Upper lobe of left lung (tissue), 6 donors: ENCODE measurements around the gene PIGW. TPM values are rescaled to one million over a fixed set of nuclear protein-coding genes. Genes with fewer than 3 reads are reported as not detected.

Experiments
- ATAC-seq, 2 donors: fragments of 200-7000 bp; cut with Tn5 transposase; one replicate each; pipeline ENCODE4 v1.9.1; 2022; ENCODE audit warnings: mild to moderate bottlenecking in 2 of 2, moderate library complexity in 2 of 2; ENCODE audit not compliant: low FRiP score in 2 of 2
- DNase-seq, 2 donors: peaks; one replicate each; pipeline ENCODE4 v3.0.0-alpha.2; 2019 to 2020
- H3K27ac ChIP-seq, 4 donors: fragments of 200-600 bp; sonication (generic); one replicate each; pipeline ENCODE4 v1.5.1; 2016 to 2019
- H3K27me3 ChIP-seq, 4 donors: fragments of 200-600 bp; sonication (generic); one replicate each; pipeline ENCODE4 v1.5.1; 2017 to 2019
- H3K36me3 ChIP-seq, 4 donors: fragments of 200-600 bp; sonication (generic); one replicate each; pipeline ENCODE4 v1.5.1; 2016 to 2019
- H3K4me1 ChIP-seq, 4 donors: fragments of 200-600 bp; sonication (generic); one replicate each; pipeline ENCODE4 v1.5.1; 2018 to 2019
- H3K4me3 ChIP-seq, 4 donors: fragments of 200-600 bp; sonication (generic); one replicate each; pipeline ENCODE4 v1.5.1; 2017 to 2019; ENCODE audit warnings: mild to moderate bottlenecking in 2 of 4, moderate library complexity in 1 of 4
- H3K9me3 ChIP-seq, 4 donors: fragments of 200-600 bp; sonication (generic); one replicate each; pipeline ENCODE4 v1.5.1; 2018 to 2019
- EP300 ChIP-seq, 4 donors: sonication (generic); formaldehyde crosslinking; IDR thresholded peaks; one replicate each; pipeline ENCODE4 v1.5.1; 2017; ENCODE audit warnings: antibody characterized with exemption in 4 of 4, control low read depth in 2 of 4
- POLR2A ChIP-seq, 4 donors: fragments of 450-650 bp; IDR thresholded peaks; one replicate each; pipeline ENCODE4 v1.5.1; 2016 to 2017; ENCODE audit warnings: antibody characterized with exemption in 4 of 4, mild to moderate bottlenecking in 2 of 4
- POLR2AphosphoS5 ChIP-seq, 2 donors: sonication (generic); formaldehyde crosslinking; IDR thresholded peaks; one replicate each; pipeline ENCODE4 v1.5.1; 2017; ENCODE audit warnings: antibody characterized with exemption in 2 of 2
- WGBS, 2 donors: methylation state at CpG; one replicate each; pipeline ENCODE4 v1.1.5; 2017 to 2018; 5-methylcytosine and 5-hydroxymethylcytosine counted together
- total RNA-seq, 6 donors: library from RNA; depleted of rRNA in 4 of 6; stranded (reverse); fragments of >200 nt in 4 of 6; gene quantifications; one replicate each; pipeline versions ENCODE4 v1.1.0 to v1.2.1, GENCODE V29; 2016 to 2021
- TF ChIP-seq, protein P1 (sequence below), 6 experiments: fragments of 450-650 bp in 4 of 6; fragments of 200-600 bp in 2 of 6; sonication (generic) in 2 of 6; IDR thresholded peaks; one replicate each; pipeline ENCODE4 v1.5.1; 2016 to 2019; ENCODE audit warnings: antibody characterized with exemption in 6 of 6
- donor health status: DM: no; HTN: no; CAD: no; lungs with moderate emphysema.
- donor health status: DM: no; HTN: yes; CAD: no; lungs with severe emphysema.

The PIGW gene
- total RNA-seq, 6 donors from 2014 or later, result 0.67 to 11.9 (median 9.3) TPM; not detected in 1

- peaks cover 51 to 67% (median 61%) of the 10 kb centered on the region in 4 donors for H3K4me1 ChIP-seq
- TF ChIP-seq, protein P1, sequence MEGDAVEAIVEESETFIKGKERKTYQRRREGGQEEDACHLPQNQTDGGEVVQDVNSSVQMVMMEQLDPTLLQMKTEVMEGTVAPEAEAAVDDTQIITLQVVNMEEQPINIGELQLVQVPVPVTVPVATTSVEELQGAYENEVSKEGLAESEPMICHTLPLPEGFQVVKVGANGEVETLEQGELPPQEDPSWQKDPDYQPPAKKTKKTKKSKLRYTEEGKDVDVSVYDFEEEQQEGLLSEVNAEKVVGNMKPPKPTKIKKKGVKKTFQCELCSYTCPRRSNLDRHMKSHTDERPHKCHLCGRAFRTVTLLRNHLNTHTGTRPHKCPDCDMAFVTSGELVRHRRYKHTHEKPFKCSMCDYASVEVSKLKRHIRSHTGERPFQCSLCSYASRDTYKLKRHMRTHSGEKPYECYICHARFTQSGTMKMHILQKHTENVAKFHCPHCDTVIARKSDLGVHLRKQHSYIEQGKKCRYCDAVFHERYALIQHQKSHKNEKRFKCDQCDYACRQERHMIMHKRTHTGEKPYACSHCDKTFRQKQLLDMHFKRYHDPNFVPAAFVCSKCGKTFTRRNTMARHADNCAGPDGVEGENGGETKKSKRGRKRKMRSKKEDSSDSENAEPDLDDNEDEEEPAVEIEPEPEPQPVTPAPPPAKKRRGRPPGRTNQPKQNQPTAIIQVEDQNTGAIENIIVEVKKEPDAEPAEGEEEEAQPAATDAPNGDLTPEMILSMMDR (IDR thresholded peaks at IDR 0.05), result no peak
- TF ChIP-seq POLR2A (IDR thresholded peaks at IDR 0.05) (no peak), POLR2AphosphoS5 (IDR thresholded peaks at IDR 0.05) (no peak), EP300 (IDR thresholded peaks at IDR 0.05) (no peak)
- DNase-seq (no peak), ATAC-seq (no peak)
- WGBS, 2 donors, result 10 to 14% methylated on average over 7 of the region's 7 CpGs
- no peaks in the 10 kb centered on the region for H3K27me3 ChIP-seq
- H3K4me3 ChIP-seq, result peak overlapping the region; percentile 83 to 96 (median 88)
- H3K9me3 ChIP-seq, result no peaks in the 10 kb centered on the region
- peaks cover 0 to 4% (median 0%) of the 10 kb centered on the region in 4 donors for H3K36me3 ChIP-seq
- peak overlapping the region; percentile 99 to 100 (median 100) for H3K27ac ChIP-seq
Observed at GRCh38 chr17:36546418-36547093, 11.8 kb downstream of the PIGW start.

DNA sequence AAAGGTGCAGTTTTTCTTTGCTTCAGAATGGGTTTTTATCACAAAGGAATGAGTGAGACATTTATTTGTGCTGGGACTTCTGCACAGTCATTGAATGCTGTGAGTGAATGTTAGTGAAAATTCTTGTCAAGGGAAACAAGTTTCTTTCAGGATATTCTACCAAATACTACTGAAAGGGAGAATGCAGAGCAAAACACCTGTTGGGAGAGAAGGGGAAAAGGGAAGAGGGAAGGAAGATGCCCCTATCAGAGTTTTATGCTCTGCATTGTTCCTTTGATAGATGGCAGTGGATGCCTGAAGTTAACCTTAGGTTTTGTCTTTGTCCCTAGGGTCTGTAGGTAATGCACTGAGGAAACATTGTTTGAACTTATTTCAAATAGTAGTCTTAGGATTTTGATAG lies 13.0 kb downstream of the PIGW start:
- DNase-seq (no peak), ATAC-seq (no peak)
- Histone ChIP-seq H3K36me3 (peaks cover 0 to 4% (median 0%) of the 10 kb centered on the region in 4 donors), H3K4me1 (peaks cover 58 to 72% (median 64%) of the 10 kb centered on the region in 4 donors), H3K27ac (peak overlapping the region in 3 of 4 donors; percentile 32 to 43 (median 35)), H3K27me3 (no peaks in the 10 kb centered on the region), H3K4me3 (peak overlapping the region in 1 of 4 donors; percentile 91), H3K9me3 (no peaks in the 10 kb centered on the region)
- TF ChIP-seq POLR2AphosphoS5 (IDR thresholded peaks at IDR 0.05), result no peak
- TF ChIP-seq EP300 (IDR thresholded peaks at IDR 0.05), result no peak
- TF ChIP-seq POLR2A (IDR thresholded peaks at IDR 0.05), result no peak
- TF ChIP-seq, protein P1 (IDR thresholded peaks at IDR 0.05), result no peak

GRCh38 chr17:36550491-36551417 lies 16.0 kb downstream of the PIGW start:
- Histone ChIP-seq H3K27ac (peak overlapping the region in 3 of 4 donors; percentile 7 to 20 (median 17)), H3K27me3 (no peaks in the 10 kb centered on the region), H3K4me3 (no peak overlapping the region), H3K36me3 (peaks cover 0 to 14% (median 5%) of the 10 kb centered on the region in 4 donors), H3K9me3 (no peaks in the 10 kb centered on the region), H3K4me1 (peaks cover 60 to 74% (median 66%) of the 10 kb centered on the region in 4 donors)
- WGBS, 2 donors, result 71 to 79% methylated on average over 8 of the region's 8 CpGs
- TF ChIP-seq POLR2A (IDR thresholded peaks at IDR 0.05) (no peak), POLR2AphosphoS5 (IDR thresholded peaks at IDR 0.05) (no peak), EP300 (IDR thresholded peaks at IDR 0.05) (no peak)
- TF ChIP-seq, protein P1 (IDR thresholded peaks at IDR 0.05), result no peak
- DNase-seq (no peak), ATAC-seq (no peak)

DNA sequence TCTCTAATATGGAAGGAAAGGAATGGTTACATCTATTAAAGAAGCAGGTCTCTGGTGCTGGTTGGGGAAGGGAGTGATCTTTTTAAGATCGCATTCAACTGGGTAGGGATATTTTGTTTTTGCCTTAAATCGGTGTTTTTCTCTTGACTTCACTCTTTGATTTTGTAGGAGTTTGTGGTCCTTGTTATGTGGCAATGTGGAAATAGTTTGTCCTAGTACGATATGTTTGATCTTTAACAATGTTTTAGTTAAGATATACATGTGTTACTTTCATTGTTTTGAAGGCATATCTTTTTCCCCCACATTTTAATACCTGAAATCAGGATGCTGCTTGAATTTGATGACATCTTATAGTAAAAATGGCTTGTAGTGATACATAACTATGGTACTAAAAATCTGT lies 18.7 kb downstream of the PIGW start:
- Histone ChIP-seq H3K4me1 (peaks cover 35 to 51% (median 41%) of the 10 kb centered on the region in 4 donors), H3K36me3 (peaks cover 18 to 38% (median 27%) of the 10 kb centered on the region in 4 donors), H3K27ac (no peak overlapping the region), H3K9me3 (no peaks in the 10 kb centered on the region), H3K27me3 (no peaks in the 10 kb centered on the region), H3K4me3 (no peak overlapping the region)
- no peak for ATAC-seq
- 90 to 93% methylated on average over 3 of the region's 3 CpGs for WGBS, 2 donors
- TF ChIP-seq POLR2A (IDR thresholded peaks at IDR 0.05) (no peak), EP300 (IDR thresholded peaks at IDR 0.05) (no peak), POLR2AphosphoS5 (IDR thresholded peaks at IDR 0.05) (no peak)
- TF ChIP-seq, protein P1 (IDR thresholded peaks at IDR 0.05), result no peak
- DNase-seq, result no peak
